HFF-Myc (cell line): ENCODE results near the gene GJD3.

Experiments used
- DNase-seq: peaks from one replicate; pipeline ENCODE4 v3.0.0-alpha.2; 2011; ENCODE audit warnings: low read depth; ENCODE audit errors: extremely low read depth
- H3K4me3 ChIP-seq: replicated peaks from 2 replicates; pipeline ENCODE4 v1.5.1; 2011; ENCODE audit warnings: low read depth, mild to moderate bottlenecking, control low read depth, low read length
- CTCF ChIP-seq: IDR thresholded peaks from 2 replicates; pipeline ENCODE4 v1.5.1; 2012; ENCODE audit warnings: mild to moderate bottlenecking, low read depth, low read length, control low read depth; ENCODE audit errors: missing control alignments

The GJD3 gene

DNA sequence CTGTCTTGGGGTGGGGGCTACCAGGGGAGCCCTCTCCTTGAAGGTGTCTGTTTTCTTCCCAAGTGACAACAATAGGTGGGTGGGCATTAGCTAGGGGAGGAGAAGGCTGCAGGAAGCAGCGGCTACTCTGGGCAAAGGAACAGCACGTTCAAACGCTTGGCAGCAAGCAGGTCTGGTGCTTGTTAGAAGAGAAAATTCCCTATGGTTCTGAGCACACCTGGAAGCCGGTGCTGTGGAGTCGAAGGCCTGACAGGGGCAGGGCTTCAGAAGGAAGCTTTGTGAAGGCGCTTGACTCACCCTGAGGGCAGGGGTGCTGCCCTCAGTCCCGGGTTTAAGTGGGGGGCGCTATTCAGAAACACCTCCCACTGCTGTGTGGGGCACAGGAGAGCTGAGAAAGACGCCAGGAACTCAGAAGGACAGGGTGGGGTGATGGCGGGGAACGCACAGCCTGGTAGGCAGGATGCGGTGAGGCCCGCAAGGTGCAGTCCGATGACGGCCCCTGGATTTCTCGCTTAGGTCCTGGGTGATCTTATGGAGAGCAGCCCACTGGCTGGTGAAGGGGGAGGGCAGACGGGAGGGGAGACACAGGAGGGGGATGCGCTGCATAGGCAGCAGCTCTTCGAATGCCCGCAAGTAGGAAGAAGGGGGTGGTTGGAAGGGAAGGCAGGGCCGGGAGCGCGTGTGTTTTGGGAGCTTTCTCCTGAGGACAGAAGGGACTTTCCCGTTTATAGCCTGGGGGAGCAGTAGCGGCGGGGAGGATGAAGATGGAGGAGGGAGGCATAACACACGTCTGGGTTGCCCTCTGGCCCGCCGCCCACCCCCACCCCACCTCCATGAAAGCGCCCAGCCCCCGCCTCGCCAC, 3.2 kb downstream of the GJD3 start:
- DNase-seq: no peak
- TF ChIP-seq CTCF: no peak
- H3K4me3 ChIP-seq: no peak overlapping the region

GRCh38 chr17:40360091-40360490, 4.4 kb downstream of the GJD3 start:
- no peak overlapping the region for H3K4me3 ChIP-seq
- no peak for DNase-seq
- TF ChIP-seq CTCF: no peak

- no peak overlapping the region for H3K4me3 ChIP-seq
- DNase-seq: no peak
- peak; percentile 88 for TF ChIP-seq CTCF
Measured at GRCh38 chr17:40358323-40359038, 6.1 kb downstream of the GJD3 start.

- DNase-seq: no peak
- no peak for TF ChIP-seq CTCF
- H3K4me3 ChIP-seq: no peak overlapping the region
Measured at GRCh38 chr17:40356990-40357881, 7.3 kb downstream of the GJD3 start.

DNA sequence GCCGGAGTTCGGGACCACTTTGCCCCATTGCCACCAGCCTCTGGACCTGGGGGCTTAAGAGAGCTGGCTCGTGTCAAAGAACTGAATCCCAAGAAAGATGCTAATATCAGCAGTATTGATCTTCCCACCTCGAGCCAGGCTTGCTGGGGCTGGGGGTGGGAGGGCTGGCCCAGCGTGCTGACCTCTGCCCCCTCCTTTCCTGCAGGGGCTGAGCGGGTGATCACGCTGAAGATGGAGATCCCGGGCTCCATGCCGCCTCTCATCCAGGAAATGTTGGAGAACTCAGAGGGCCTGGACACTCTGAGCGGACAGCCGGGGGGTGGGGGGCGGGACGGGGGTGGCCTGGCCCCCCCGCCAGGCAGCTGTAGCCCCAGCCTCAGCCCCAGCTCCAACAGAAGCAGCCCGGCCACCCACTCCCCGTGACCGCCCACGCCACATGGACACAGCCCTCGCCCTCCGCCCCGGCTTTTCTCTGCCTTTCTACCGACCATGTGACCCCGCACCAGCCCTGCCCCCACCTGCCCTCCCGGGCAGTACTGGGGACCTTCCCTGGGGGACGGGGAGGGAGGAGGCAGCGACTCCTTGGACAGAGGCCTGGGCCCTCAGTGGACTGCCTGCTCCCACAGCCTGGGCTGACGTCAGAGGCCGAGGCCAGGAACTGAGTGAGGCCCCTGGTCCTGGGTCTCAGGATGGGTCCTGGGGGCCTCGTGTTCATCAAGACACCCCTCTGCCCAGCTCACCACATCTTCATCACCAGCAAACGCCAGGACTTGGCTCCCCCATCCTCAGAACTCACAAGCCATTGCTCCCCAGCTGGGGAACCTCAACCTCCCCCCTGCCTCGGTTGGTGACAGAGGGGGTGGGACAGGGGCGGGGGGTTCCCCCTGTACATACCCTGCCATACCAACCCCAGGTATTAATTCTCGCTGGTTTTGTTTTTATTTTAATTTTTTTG, 8.5 kb downstream of the GJD3 start:
- no peak for DNase-seq
- no peak overlapping the region for H3K4me3 ChIP-seq
- TF ChIP-seq CTCF: no peak
